Astrocyte of the spinal cord (primary cell): Measurements from ENCODE around the gene COG2.

Source experiments
- DNase-seq: peaks from one replicate; pipeline ENCODE4 v3.0.0; 2011; ENCODE audit warnings: low read depth, low spot score
- H3K4me3 ChIP-seq: 2 replicates; pipeline ENCODE4 v1.5.1; 2011; ENCODE audit warnings: low read depth, mild to moderate bottlenecking, low read length, moderate library complexity
- CTCF ChIP-seq: IDR thresholded peaks from 2 replicates; pipeline ENCODE4 v1.5.1; 2012; ENCODE audit warnings: low read depth, mild to moderate bottlenecking, low read length, inconsistent platforms
- in situ Hi-C: cut with HindIII; loops from 2 replicates; pipeline ENCODE4 v1.10.0; 2017; ENCODE audit warnings: low sequenced_read_pairs

Gene COG2

DNA sequence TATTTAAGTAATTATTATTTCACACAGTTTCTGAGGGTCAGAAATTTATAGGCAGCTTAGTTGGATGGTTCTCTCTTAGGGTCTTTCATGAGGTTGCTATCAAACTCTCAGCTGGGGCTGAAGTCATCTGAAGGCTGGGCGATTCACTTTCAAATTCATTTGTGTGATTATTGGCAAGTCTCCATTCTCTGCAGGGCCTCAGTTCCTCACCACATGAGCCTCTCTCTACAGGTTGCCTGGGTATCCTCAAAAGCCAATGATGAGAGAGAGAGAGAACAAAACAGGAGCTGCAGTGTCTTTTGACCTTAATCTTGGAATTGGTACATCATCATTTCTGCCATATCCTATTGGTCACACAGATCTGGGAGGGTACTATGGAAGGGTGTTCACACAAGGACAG is 29.6 kb upstream of the COG2 start:
- no peak overlapping the region for H3K4me3 ChIP-seq
- in situ Hi-C loops, result no loop called here

DNA sequence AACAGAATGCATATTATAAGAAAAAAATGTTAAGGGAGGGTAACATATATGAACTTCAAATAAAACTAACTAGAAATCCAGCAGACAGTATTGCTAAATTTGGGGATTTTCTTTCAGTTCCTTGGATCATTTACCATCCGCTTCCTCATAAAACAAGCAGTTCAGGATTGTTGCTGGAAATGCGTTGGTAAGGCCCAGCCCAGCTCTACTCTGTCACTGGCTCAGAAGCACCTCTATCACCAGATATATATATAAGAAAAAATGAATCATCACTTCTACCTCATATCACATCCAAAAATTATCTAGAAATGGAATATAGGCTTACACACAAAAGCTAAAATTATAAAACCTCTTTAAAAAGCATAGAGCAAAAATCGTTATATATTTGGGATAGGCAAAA is 28.2 kb upstream of the COG2 start:
- in situ Hi-C loops, result no loop called here
- H3K4me3 ChIP-seq, result no peak overlapping the region
- no peak for DNase-seq
- no peak for TF ChIP-seq CTCF

More for the DNA sequence above, 29.6 kb upstream of the COG2 start:
- DNase-seq, result no peak
- TF ChIP-seq CTCF, result no peak

- in situ Hi-C loops, result no loop called here
- no peak for DNase-seq
- H3K4me3 ChIP-seq, result no peak overlapping the region
- TF ChIP-seq CTCF, result no peak
Observed at GRCh38 chr1:230618537-230618936, 23.7 kb upstream of the COG2 start.

GRCh38 chr1:230620649-230621323 is 21.5 kb upstream of the COG2 start:
- in situ Hi-C loops, result no loop called here
- no peak overlapping the region for H3K4me3 ChIP-seq
- no peak for TF ChIP-seq CTCF
- no peak for DNase-seq

DNA sequence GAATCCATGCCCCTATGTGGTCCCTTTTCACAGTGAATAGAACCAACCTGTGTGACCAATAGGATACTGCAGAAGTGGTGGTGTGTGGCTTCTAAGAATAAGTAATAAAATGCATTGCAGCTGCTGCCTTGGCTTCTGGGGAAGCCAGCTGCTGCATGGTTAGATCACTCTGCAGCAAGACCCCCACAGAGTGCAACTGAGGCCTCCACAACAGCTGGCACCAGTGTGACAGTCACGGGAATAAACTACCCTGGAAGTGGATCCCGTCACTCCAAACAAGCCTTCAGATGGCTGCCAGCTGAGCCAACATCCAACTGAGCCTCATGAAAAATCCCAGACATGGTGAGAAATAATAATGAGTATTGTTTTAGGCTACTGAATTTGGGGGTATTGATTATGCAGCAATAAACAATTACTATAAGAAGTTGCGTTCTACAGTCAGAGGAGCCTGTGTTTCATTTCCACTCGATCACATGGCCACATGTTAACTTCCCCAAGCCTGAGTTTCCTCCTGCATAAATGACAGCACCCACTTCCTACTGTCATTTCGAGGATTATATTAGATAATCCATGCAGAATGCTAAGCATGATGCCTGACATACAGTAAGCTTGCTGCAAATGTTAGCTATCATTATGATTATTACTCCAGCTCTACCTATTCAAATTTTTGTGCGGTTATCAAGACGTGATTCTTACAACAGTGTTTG is 20.8 kb upstream of the COG2 start:
- no peak for DNase-seq
- H3K4me3 ChIP-seq, result no peak overlapping the region
- TF ChIP-seq CTCF, result no peak
- in situ Hi-C loops, result no loop called here

DNA sequence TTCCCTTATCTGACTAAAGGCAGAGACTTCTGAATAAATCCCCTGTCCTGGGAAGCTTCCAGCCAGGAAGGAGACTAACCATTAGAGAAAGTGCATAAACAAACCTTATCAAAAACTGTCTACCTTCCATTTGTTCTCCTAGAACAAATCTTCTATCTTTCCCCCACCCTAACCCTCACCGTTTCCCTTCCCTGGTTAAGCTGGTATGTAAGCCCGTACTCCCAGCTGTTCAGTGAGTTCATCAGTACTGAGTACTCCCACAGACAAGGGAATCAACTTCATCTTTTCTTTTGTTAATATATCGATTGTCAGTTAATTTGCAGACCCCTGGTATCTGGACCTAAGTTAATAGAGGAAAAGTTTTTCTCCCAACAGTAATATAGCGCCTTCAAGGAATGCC is 20.1 kb upstream of the COG2 start:
- no peak overlapping the region for H3K4me3 ChIP-seq
- DNase-seq, result no peak
- in situ Hi-C loops, result no loop called here
- TF ChIP-seq CTCF, result no peak
